Ectodermal cell (in vitro differentiated cells): ENCODE results near the gene LRRC32.

Source experiments
- H3K27ac ChIP-seq: 2 replicates; pipeline ENCODE4 v1.7.0; 2013; ENCODE audit warnings: mild to moderate bottlenecking, low read depth, low read length; ENCODE audit not compliant: insufficient read depth, poor library complexity, severe bottlenecking
- H3K27me3 ChIP-seq: 2 replicates; pipeline ENCODE4 v1.7.0; 2013; ENCODE audit warnings: mild to moderate bottlenecking, low read length; ENCODE audit not compliant: insufficient read depth, control insufficient read depth, poor library complexity, severe bottlenecking
- H3K36me3 ChIP-seq: one replicate; pipeline ENCODE4 v1.7.0; 2013; ENCODE audit warnings: low read length; ENCODE audit not compliant: control insufficient read depth, insufficient read depth
- H3K4me1 ChIP-seq: one replicate; pipeline ENCODE4 v1.7.0; 2013; ENCODE audit warnings: low read length; ENCODE audit not compliant: control insufficient read depth, insufficient read depth
- H3K4me3 ChIP-seq: 2 replicates; pipeline ENCODE4 v1.7.0; 2013; ENCODE audit warnings: low read depth, low read length, control low read depth; ENCODE audit not compliant: insufficient read depth
- H3K9me3 ChIP-seq: 2 replicates; pipeline ENCODE4 v1.7.0; 2013; ENCODE audit warnings: mild to moderate bottlenecking, low read length, moderate library complexity; ENCODE audit not compliant: control insufficient read depth
- WGBS, 2 experiments: methylation state at CpG; one replicate each; pipeline ENCODE4 v1.1.7; 2013; ENCODE audit warnings: missing lambda C conversion rate in 2 of 2; 5-methylcytosine and 5-hydroxymethylcytosine counted together

The LRRC32 gene

DNA sequence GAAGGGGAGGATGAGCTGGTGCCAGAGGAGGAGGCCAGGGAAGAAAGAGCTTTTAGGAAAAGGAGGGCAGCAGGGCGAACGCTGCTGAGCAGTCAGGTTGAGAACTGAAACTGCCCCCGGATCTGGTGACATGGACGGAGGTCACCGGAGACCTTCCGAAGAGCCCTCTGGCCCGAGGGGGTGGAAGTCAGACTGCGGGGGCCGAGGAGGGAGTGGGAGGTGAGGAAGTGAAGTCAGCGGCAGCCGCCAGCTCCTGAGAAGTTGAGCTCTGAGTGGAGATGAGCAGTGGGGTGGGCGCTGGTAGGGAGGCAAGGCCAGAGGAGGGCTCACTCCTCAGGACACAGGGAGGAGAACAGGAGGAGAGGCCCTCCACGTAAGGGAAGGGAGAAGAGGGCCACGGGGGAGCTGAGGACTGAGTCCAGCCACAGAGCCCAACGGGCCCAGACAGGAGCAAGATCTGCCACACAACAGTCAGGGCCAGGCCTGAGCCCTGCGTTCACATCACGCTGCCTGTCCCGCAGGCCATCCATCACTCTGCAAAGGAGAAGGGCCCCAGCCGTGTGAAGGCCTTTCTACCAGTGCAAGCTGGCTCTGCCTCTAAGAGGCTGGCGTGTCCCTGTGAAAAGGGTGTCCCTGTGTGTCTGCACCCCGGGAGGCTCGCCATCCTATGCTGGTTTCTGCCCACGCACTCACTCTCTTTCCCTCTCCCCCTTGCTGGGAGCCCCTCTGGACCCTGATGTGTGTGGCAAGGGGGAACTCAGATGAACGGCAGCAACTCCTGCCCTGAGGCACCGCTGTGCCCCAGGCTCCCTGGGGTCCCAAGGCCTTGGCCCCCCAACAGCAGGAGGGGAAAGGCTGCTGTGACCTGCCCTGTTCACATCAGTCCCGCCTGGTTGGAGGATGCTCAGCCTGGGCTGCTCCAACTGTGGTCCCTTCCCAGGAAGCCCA is 19.0 kb upstream of the LRRC32 start:
- no peak overlapping the region for H3K4me3 ChIP-seq
- no peaks in the 10 kb centered on the region for H3K36me3 ChIP-seq
- WGBS, 2 experiments, result 82 to 83% methylated on average over 26 of the region's 26 CpGs
- peaks cover 5% of the 10 kb centered on the region for H3K4me1 ChIP-seq
- no peaks in the 10 kb centered on the region for H3K9me3 ChIP-seq
- H3K27ac ChIP-seq, result no peak overlapping the region
- no peaks in the 10 kb centered on the region for H3K27me3 ChIP-seq

DNA sequence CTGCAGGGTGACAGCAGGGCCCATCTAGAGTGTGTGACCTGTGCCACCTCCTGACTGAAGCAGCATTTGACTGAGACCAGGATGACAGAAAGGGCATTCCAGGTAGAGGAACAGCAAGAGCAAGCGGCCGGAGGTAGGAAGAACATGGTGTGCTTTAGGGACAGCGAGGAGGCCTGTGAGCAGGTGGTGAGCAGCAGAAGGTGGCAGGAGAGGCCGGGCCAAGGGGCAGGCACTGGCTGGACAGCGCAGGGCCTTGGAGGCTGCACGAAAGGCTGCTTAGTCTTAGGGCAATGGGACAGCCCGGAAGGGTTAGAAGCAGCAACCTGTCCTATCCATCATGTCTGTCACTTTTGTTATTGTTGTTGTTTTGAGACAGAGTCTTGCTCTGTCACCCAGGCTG is 17.6 kb upstream of the LRRC32 start:
- 91 to 93% methylated on average over 7 of the region's 7 CpGs for WGBS, 2 experiments
- no peaks in the 10 kb centered on the region for H3K27me3 ChIP-seq
- no peak overlapping the region for H3K27ac ChIP-seq
- H3K4me3 ChIP-seq, result no peak overlapping the region
- no peaks in the 10 kb centered on the region for H3K9me3 ChIP-seq
- no peaks in the 10 kb centered on the region for H3K36me3 ChIP-seq
- peaks cover 5% of the 10 kb centered on the region for H3K4me1 ChIP-seq

DNA sequence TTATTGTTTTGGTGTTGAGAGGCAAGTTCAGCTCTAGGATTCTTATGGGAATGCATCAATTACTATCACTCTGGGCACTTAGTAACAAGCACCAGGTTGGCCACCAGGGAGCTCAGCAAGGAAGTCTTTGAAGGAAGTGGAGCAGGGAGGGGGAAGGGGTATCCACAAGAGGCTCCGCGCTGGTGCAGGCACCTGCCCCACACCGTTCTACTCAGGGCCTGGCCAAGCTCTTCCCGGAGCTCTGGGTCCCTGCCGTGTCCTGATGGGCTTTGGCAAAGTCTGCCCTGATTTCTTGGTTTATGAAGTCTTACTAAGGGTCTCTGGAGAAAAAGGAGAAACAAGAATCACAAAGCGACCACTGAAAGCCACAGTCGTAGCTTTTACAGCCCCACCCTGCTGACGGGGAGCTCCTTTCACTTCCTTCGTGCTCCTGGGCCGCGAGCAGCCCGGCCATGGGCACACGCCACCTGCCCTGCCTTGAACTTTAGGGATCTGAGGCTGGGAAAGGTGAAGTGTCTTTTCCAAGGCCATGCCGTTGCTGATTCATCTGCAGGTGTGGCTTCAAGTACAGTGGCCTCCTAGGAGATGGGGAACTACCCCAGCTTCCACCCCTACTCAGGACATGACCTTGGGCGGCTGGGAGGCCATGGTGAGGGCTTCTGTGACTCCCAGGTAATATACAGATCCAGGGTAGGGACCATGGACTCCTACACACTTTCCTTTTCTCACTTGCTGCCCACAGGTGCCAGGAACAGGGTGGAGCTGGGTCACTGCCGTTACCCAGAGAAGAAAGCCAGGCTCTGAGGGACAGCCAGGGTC is 15.9 kb upstream of the LRRC32 start:
- no peaks in the 10 kb centered on the region for H3K9me3 ChIP-seq
- H3K4me3 ChIP-seq, result no peak overlapping the region
- no peaks in the 10 kb centered on the region for H3K36me3 ChIP-seq
- no peaks in the 10 kb centered on the region for H3K27me3 ChIP-seq
- WGBS, 2 experiments, result 65 to 66% methylated on average over 16 of the region's 16 CpGs
- H3K27ac ChIP-seq, result no peak overlapping the region
- H3K4me1 ChIP-seq, result peaks cover 5% of the 10 kb centered on the region

DNA sequence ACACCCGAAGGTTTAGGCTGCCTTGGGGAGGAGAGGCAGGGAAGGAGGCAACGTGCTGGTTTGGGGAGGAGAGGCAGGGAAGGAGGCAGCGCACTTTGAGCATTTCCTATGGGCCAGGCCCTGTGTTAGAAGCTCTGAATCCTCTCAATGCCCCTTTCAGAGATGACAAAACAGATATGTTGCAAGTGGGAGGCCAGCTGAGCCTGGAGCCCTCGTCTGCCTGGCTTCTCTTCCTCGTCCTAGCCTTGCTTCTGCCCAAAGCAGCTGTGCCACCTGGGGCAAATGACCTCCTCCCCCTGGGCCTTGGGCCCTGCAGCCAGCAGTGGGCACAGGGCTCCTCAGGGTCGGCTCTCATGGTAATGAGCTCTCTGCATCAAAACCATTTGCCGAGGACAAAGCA is 15.3 kb upstream of the LRRC32 start:
- Histone ChIP-seq H3K4me1 (peaks cover 5% of the 10 kb centered on the region), H3K27ac (no peak overlapping the region), H3K4me3 (no peak overlapping the region), H3K27me3 (no peaks in the 10 kb centered on the region), H3K36me3 (no peaks in the 10 kb centered on the region), H3K9me3 (no peaks in the 10 kb centered on the region)
- 45 to 51% methylated on average over 7 of the region's 7 CpGs for WGBS, 2 experiments

DNA sequence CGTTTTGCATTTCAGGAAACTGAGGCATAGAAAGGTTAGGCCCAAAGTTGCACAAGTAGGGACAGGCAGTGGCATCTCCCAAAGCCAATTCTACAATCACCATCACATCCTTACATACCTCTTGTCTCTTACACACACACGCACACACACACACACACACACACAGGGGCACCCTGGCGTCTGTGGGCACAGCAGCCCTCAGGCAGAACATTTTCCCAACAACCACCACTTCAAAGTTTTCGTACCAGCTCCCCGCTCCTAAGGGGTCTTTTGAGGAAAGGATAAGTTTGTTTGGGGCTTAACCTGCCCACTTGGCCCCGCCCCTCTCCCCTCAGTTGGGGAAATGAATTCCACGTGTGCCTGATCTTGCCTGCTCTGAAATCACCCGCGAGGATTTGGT is 14.7 kb upstream of the LRRC32 start:
- no peak overlapping the region for H3K4me3 ChIP-seq
- no peaks in the 10 kb centered on the region for H3K27me3 ChIP-seq
- WGBS, 2 experiments, result 83 to 86% methylated on average over 9 of the region's 9 CpGs
- H3K4me1 ChIP-seq, result peaks cover 5% of the 10 kb centered on the region
- H3K27ac ChIP-seq, result no peak overlapping the region
- no peaks in the 10 kb centered on the region for H3K9me3 ChIP-seq
- H3K36me3 ChIP-seq, result no peaks in the 10 kb centered on the region

DNA sequence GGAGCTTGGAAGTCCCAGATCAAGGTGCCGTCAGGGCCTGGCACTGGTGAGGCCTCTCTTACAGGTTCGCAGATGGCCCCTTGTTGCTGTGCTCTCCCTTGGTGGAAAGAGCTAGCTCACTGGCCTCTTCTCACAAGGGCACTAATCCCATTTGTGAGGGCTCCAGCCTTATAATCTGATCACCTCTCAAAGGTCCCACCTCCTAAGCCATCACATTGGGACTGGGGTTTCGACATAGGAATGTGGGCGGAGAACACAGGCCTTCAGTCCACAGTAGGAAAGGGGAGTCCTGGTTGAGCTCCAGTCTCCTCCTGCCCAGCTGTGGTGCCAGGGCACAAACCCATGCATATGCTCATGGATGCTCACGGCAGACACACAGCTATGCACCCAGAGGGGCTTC is 14.0 kb upstream of the LRRC32 start:
- H3K27me3 ChIP-seq, result no peaks in the 10 kb centered on the region
- H3K4me3 ChIP-seq, result no peak overlapping the region
- no peak overlapping the region for H3K27ac ChIP-seq
- H3K36me3 ChIP-seq, result no peaks in the 10 kb centered on the region
- H3K4me1 ChIP-seq, result peaks cover 5% of the 10 kb centered on the region
- H3K9me3 ChIP-seq, result no peaks in the 10 kb centered on the region
- 85 to 87% methylated on average over 5 of the region's 5 CpGs for WGBS, 2 experiments

DNA sequence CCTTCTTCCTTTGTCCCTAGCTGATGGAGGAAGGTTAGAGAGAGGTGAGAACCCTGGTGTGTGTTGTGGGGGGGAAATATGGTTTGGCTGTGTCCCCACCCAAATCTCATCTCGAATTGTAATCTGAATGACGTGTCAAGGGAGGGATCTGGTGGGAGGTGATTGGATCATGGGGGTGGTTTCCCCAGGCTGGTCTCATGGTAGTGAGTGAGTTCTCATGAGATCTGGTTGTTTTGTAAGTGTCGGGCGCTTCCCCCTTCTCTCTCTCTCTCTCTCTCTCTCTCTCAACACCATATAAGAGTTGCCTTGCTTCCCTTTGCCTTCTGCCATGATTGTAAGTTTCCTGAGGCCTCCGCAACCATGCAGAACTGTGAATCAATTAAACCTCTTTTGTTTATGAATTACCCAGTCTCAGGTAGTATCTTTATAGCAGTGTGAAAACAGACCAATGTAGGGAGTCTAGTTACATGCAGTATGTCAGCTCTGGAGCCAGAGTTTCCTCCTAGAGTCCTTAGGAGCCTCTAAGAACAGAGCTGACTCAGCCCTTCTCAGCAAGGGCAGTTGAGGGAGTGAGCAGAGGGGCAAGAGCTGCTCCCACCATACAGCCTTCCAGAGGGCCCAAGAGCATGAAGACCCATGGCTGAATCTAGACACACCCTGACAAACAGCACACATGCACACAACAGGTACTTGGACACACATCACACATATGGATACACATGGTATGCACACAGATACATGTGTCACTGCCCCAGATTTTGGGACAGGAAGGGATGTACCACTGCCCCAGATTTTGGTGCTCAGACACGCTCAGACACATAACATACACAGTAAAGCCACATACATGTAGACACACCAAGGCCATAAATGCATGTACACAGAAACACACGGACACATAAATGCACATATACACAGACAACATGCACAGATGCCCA is 12.9 kb upstream of the LRRC32 start:
- 91 to 92% methylated on average over 5 to 7 of the region's 7 CpGs for WGBS, 2 experiments
- Histone ChIP-seq H3K27me3 (no peaks in the 10 kb centered on the region), H3K36me3 (no peaks in the 10 kb centered on the region), H3K4me3 (no peak overlapping the region), H3K27ac (no peak overlapping the region), H3K9me3 (no peaks in the 10 kb centered on the region), H3K4me1 (peaks cover 5% of the 10 kb centered on the region)

DNA sequence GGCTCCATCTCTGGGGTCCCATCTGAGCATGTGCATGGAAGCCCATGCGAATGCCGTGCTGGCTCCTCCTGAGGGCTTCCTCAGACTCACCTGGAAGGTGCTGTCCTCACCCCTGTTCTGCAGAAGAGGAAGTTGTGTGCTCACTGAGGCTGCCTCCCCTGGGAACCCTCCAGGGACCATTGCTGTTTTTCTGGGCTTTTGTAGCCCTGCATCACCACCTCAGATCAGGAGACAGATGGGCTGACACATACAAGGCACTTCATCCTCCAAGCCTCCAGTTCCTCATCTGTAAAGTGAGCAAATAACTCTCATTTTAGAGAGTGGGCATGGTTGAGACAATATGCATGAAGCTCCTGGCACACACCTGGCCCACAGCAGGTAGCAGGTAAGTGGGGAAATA is 12.1 kb upstream of the LRRC32 start:
- WGBS, 2 experiments, result 92 to 95% methylated on average over 2 of the region's 2 CpGs
- Histone ChIP-seq H3K4me1 (peaks cover 5% of the 10 kb centered on the region), H3K36me3 (no peaks in the 10 kb centered on the region), H3K27ac (no peak overlapping the region), H3K27me3 (no peaks in the 10 kb centered on the region), H3K4me3 (no peak overlapping the region), H3K9me3 (no peaks in the 10 kb centered on the region)

DNA sequence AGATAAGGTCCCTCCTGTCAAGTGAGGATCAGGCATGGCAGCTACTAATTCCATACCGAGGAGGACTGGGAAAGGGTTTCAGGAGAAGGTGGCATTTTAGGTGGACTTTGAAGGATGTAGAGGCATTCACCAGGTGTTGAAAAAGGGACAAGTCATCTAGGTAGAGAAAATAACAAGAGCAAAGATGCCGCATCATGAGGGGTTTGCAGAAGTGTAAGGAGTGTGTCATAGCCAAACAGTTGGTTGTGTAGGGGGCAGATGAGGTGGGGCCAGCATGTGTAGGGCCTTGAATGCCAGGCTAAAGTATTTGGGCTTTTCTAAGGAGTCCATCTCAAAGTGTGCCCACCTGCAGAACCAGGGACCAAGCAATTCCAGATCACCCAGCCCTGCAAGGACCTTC is 11.6 kb upstream of the LRRC32 start:
- Histone ChIP-seq H3K27ac (no peak overlapping the region), H3K4me3 (no peak overlapping the region), H3K36me3 (no peaks in the 10 kb centered on the region), H3K9me3 (no peaks in the 10 kb centered on the region), H3K4me1 (peaks cover 5% of the 10 kb centered on the region), H3K27me3 (no peaks in the 10 kb centered on the region)
- WGBS, 2 experiments, result 92% methylated on average over 2 of the region's 2 CpGs
